PFSK-1 (cell line): ENCODE results near the gene ATP10A.

Source experiments
- FOXP2 ChIP-seq: optimal IDR thresholded peaks from 2 replicates; pipeline ENCODE3; 2011; ENCODE audit warnings: borderline replicate concordance, control low read depth, inconsistent platforms; ENCODE audit not compliant: insufficient read depth; ENCODE audit errors: extremely low read length, extremely low read depth
- POLR2AphosphoS5 ChIP-seq: IDR thresholded peaks from 2 replicates; pipeline ENCODE4 v1.6.1; 2012; ENCODE audit warnings: low read depth, mild to moderate bottlenecking, control low read depth, low read length, moderate library complexity
- SIN3A ChIP-seq: IDR thresholded peaks from 2 replicates; pipeline ENCODE4 v1.6.1; 2012; ENCODE audit warnings: mild to moderate bottlenecking, low read length, moderate library complexity, borderline replicate concordance; ENCODE audit not compliant: insufficient read depth
- TAF1 ChIP-seq: IDR thresholded peaks from 2 replicates; pipeline ENCODE4 v1.6.1; 2012; ENCODE audit warnings: low read length, control low read depth, borderline replicate concordance; ENCODE audit not compliant: insufficient read depth
- TF ChIP-seq, protein P1 (sequence below), 2 experiments: IDR thresholded peaks; 2 replicates each; pipeline versions ENCODE4 v1.6.1 to v1.8.0; 2011 to 2012; ENCODE audit warnings: low read depth in 2 of 2, low read length in 2 of 2, control low read depth in 1 of 2, inconsistent platforms in 1 of 2, mild to moderate bottlenecking in 1 of 2, moderate library complexity in 1 of 2; ENCODE audit not compliant: insufficient read depth in 1 of 2

Gene ATP10A

DNA sequence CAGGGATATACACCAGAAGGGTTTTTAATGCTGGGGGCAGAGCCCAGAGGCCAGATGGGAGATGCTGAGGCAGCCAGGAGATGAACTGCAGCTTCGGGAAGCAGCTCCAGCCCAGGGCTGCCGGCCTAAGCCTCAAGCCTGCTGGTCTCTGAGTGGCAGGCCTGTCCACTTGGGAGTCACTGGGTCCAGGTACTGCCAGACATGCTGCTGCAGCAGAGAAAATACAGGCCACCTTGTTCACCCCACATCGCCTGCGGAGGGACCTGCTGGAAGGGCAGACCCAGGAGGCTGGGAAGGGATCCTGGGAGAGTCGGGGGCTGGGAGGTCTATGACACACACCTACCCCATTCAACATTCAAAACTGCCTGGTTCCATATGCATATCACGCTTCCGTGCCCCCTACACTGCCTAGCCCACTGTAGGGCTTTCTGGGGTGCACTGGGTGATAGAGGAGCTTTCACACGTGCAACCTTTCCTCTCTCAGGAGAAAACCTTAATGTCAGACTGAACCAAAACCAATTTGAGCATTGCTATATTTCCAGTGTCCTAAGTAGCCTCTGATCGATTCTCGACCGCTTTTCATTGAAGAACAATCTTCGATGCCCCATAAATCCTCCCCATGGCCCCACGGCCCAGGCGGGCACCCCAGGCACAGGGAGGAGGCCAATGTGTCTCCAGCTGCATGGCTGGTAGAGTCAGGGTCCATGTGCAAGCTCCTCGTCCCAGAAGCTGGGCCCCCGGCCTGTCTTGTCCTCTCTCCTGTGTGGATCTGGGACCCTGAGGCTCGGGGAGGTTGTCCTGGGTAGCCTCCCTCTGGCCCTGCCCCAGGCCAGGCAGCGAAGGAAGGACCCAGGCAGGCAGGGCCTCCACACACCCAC, 147.4 kb downstream of the ATP10A start:
- TF ChIP-seq, protein P1, sequence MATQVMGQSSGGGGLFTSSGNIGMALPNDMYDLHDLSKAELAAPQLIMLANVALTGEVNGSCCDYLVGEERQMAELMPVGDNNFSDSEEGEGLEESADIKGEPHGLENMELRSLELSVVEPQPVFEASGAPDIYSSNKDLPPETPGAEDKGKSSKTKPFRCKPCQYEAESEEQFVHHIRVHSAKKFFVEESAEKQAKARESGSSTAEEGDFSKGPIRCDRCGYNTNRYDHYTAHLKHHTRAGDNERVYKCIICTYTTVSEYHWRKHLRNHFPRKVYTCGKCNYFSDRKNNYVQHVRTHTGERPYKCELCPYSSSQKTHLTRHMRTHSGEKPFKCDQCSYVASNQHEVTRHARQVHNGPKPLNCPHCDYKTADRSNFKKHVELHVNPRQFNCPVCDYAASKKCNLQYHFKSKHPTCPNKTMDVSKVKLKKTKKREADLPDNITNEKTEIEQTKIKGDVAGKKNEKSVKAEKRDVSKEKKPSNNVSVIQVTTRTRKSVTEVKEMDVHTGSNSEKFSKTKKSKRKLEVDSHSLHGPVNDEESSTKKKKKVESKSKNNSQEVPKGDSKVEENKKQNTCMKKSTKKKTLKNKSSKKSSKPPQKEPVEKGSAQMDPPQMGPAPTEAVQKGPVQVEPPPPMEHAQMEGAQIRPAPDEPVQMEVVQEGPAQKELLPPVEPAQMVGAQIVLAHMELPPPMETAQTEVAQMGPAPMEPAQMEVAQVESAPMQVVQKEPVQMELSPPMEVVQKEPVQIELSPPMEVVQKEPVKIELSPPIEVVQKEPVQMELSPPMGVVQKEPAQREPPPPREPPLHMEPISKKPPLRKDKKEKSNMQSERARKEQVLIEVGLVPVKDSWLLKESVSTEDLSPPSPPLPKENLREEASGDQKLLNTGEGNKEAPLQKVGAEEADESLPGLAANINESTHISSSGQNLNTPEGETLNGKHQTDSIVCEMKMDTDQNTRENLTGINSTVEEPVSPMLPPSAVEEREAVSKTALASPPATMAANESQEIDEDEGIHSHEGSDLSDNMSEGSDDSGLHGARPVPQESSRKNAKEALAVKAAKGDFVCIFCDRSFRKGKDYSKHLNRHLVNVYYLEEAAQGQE (IDR thresholded peaks at IDR 0.05; ENCODE audit: insufficient read depth in 1 of 2, low read depth in 2 of 2, low read length in 2 of 2): no peak
- TF ChIP-seq SIN3A (no peak), FOXP2 (no peak), TAF1 (no peak), POLR2AphosphoS5 (no peak)

DNA sequence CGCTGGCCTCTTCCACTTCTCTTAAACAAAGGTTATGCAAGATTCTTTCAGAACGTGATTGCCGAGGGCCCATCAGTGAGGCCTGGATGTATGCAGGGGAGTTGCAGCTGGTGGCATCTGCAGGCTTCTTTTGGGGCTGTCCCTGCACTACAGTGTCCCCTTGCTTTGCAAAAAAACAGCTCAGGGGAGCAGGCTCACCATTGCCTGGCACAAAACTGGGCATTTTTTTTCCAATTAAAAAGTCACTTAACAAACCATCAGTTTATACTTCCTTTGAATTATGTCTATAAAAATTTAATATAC, 148.6 kb downstream of the ATP10A start:
- TF ChIP-seq, protein P1 (IDR thresholded peaks at IDR 0.05; ENCODE audit: insufficient read depth in 1 of 2, low read depth in 2 of 2, low read length in 2 of 2): no peak
- TF ChIP-seq FOXP2 (no peak), SIN3A (no peak), POLR2AphosphoS5 (no peak), TAF1 (no peak)

DNA sequence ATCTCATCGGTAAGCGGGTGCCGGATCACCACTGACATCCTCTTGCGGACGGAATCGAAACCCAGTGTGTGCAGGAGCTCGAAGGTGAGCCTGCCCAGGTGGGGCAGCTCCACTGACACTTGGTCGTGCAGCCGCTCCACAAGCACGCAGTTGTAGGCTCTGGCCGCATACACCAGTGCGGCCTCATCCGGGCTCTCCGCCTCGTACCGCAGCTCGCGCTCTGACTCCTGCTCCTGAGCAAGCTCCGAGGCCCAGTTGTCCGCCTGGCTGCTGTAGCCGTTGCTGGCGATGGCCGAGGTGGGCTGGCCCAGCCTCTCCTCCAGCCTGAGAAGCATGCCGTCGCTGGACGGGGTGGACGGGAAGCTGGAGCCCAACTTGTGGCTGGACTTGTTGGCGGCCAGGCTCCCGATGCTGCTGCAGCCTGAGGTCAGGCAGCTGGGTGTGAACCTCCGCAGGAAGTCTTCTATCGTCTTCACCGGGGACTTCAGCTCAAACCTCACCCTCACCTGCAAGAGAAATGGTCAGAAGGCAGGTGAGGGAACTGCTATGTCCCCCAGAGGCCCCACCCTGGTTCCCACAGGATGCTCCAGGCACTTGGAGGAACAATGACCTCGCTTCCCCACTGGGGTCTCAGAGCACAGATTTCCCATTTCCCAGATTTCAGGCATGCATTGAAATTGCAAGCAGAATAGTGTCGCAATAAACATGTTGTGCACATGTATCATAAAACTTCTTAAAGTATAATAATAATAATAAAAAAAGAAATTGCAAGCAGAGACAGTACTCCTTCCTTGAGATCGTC, 149.2 kb downstream of the ATP10A start:
- TF ChIP-seq TAF1: no peak
- no peak for TF ChIP-seq FOXP2
- TF ChIP-seq POLR2AphosphoS5: no peak
- no peak for TF ChIP-seq SIN3A
- TF ChIP-seq, protein P1 (IDR thresholded peaks at IDR 0.05; ENCODE audit: insufficient read depth in 1 of 2, low read depth in 2 of 2, low read length in 2 of 2): no peak

DNA sequence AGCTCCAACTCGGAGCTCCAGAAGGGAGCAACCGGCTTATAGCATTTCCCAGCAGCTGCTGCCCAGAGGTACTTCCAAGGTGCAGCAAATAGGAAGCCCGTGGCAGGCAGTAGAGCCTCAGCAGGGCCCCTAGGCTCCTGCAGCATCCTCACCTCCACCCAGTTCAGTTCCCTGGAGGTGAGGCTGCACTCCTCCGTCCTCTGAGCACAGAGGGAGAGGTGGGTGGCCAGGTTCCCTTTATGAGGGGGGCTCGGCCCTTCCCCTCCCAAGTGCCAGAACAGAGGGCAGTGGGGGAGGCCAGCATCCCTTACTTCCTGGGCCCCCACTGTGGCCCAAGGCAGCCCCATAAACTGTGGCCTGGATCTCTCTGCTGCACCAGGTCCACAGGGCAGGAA, 150.2 kb downstream of the ATP10A start:
- no peak for TF ChIP-seq SIN3A
- no peak for TF ChIP-seq FOXP2
- no peak for TF ChIP-seq POLR2AphosphoS5

DNA sequence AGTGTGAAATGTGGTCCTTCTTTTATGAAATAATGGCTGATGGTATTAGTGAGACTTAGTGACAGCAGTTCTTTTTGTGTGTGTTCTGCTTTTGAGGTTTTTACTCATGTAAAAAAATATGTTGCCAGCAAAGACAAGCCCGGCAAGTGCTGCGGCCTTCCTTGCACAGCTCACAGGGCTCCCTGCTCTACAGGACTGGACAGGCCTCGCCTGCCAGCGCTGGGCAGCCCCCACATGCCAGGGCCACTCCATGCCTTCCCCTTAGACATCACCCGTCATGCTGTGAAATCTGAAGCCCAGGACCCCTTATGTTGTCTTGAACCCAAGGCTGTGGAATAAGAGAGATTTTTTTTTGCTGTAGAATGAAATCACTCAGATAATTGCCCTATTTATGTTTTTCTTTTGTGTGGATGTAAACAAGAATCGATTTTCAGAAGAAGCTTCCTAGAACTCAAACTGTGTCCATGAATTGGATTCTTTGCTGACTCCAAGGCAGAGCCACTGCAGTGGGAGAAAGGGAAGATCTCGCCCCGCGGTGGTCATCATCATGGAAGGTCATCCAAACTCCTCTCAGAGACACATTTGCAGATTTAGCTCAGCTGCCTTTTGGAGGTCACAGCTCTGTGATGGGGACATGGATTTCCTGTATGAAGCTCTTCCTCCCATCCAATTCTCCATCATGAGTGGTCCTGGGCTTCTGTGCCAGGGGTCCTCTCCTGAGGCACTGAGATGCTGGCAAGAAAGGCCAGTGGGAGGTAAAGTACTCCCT, 150.8 kb downstream of the ATP10A start:
- TF ChIP-seq, protein P1 (IDR thresholded peaks at IDR 0.05; ENCODE audit: insufficient read depth in 1 of 2, low read depth in 2 of 2, low read length in 2 of 2): no peak
- TF ChIP-seq POLR2AphosphoS5: no peak
- no peak for TF ChIP-seq FOXP2
- TF ChIP-seq TAF1: no peak
- TF ChIP-seq SIN3A: no peak
